GM19239 (cell line): Measurements from ENCODE around the gene TBX3.

Source experiments
- DNase-seq: peaks from one replicate; pipeline ENCODE4 v3.0.0; 2011; ENCODE audit warnings: low spot score; ENCODE audit not compliant: insufficient read length
- FAIRE-seq: peaks from 2 replicates; lab custom pipeline; 2011; peaks lifted over from hg19 to GRCh38; lab: Jason Lieb, UNC

The TBX3 gene

GRCh38 chr12:114670291-114670980 lies 13.5 kb downstream of the TBX3 start:
- FAIRE-seq = no peak

GRCh38 chr12:114669401-114670290 lies 14.3 kb downstream of the TBX3 start:
- FAIRE-seq (no peak), DNase-seq (no peak)

More at GRCh38 chr12:114670291-114670980, 13.5 kb downstream of the TBX3 start:
- DNase-seq = no peak

- FAIRE-seq = no peak
- no peak for DNase-seq
Measured at GRCh38 chr12:114668886-114669288, 15.1 kb downstream of the TBX3 start.

GRCh38 chr12:114668151-114668885 lies 15.7 kb downstream of the TBX3 start:
- FAIRE-seq (no peak), DNase-seq (peak; percentile 46)

- DNase-seq (no peak), FAIRE-seq (no peak)
Measured at GRCh38 chr12:114667669-114668150, 16.3 kb downstream of the TBX3 start.

- DNase-seq = no peak
- FAIRE-seq = no peak
Measured at GRCh38 chr12:114666746-114667668, 17.0 kb downstream of the TBX3 start.

- no peak for FAIRE-seq
- DNase-seq = no peak
Measured at GRCh38 chr12:114665411-114666260, 18.3 kb downstream of the TBX3 start.

GRCh38 chr12:114664651-114665320 lies 19.2 kb downstream of the TBX3 start:
- no peak for FAIRE-seq
- no peak for DNase-seq

- FAIRE-seq (peak; percentile 81), DNase-seq (peak; percentile 54)
Measured at GRCh38 chr12:114662512-114663177, 21.3 kb downstream of the TBX3 start.

- FAIRE-seq = no peak
- DNase-seq = no peak
Measured at GRCh38 chr12:114661245-114661644, 22.7 kb downstream of the TBX3 start.

GRCh38 chr12:114659084-114659483 lies 24.9 kb downstream of the TBX3 start:
- no peak for FAIRE-seq
- DNase-seq = no peak

- no peak for FAIRE-seq
- no peak for DNase-seq
Measured at GRCh38 chr12:114658002-114658441, 26.0 kb downstream of the TBX3 start.

- DNase-seq (no peak), FAIRE-seq (no peak)
Measured at GRCh38 chr12:114657597-114657920, 26.4 kb downstream of the TBX3 start.

GRCh38 chr12:114656906-114657596 lies 26.9 kb downstream of the TBX3 start:
- DNase-seq = no peak
- FAIRE-seq = no peak

GRCh38 chr12:114655934-114656749 lies 27.8 kb downstream of the TBX3 start:
- no peak for DNase-seq

GRCh38 chr12:114649585-114649984 lies 34.4 kb downstream of the TBX3 start:
- DNase-seq (no peak), FAIRE-seq (no peak)

More at GRCh38 chr12:114655934-114656749, 27.8 kb downstream of the TBX3 start:
- no peak for FAIRE-seq
